GM08714 (cell line): ENCODE data around the gene FNDC3A.

Source experiments
- H3K4me3 ChIP-seq: fragments of 200-500 bp; sonication (Bioruptor generic); 2 replicates; pipeline ENCODE4 v1.5.1; 2014; ENCODE audit warnings: mild to moderate bottlenecking, low read length, inconsistent platforms
- ZNF274 ChIP-seq: IDR thresholded peaks from 2 replicates; pipeline ENCODE4 v1.6.1; 2012; ENCODE audit warnings: mild to moderate bottlenecking, low read depth, low read length

The FNDC3A gene

GRCh38 chr13:49217962-49218492 lies 242.3 kb downstream of the FNDC3A start:
- H3K4me3 ChIP-seq = no peak overlapping the region
- TF ChIP-seq ZNF274 = no peak

- no peak overlapping the region for H3K4me3 ChIP-seq
- no peak for TF ChIP-seq ZNF274
These were observed 242.9 kb downstream of the FNDC3A start for GRCh38 chr13:49218493-49219051.

GRCh38 chr13:49219647-49220035 lies 243.9 kb downstream of the FNDC3A start:
- peak overlapping the region; percentile 9; the same call in 1 of the 2 replicates for H3K4me3 ChIP-seq

GRCh38 chr13:49220036-49220855 lies 244.5 kb downstream of the FNDC3A start, which contains the start of gene MLNR:
Gene MLNR, plus strand, starts transcription at chr13:49220338. Its CDS starts 0 bp downstream, at chr13:49220338.
- peak within 1 kb of the TSS; percentile 9; the same call in 1 of the 2 replicates for H3K4me3 ChIP-seq
- TF ChIP-seq ZNF274 = no peak

More at GRCh38 chr13:49219647-49220035, 243.9 kb downstream of the FNDC3A start:
- no peak for TF ChIP-seq ZNF274

GRCh38 chr13:49220856-49221589 lies 245.3 kb downstream of the FNDC3A start:
- H3K4me3 ChIP-seq = no peak overlapping the region; the same call in 1 of the 2 replicates
- TF ChIP-seq ZNF274 = no peak

GRCh38 chr13:49221590-49221965 lies 245.9 kb downstream of the FNDC3A start:
- TF ChIP-seq ZNF274 = no peak
- no peak overlapping the region for H3K4me3 ChIP-seq

GRCh38 chr13:49225223-49226042 lies 249.7 kb downstream of the FNDC3A start:
- no peak overlapping the region for H3K4me3 ChIP-seq
- no peak for TF ChIP-seq ZNF274

- no peak overlapping the region for H3K4me3 ChIP-seq
- TF ChIP-seq ZNF274 = no peak
These were observed 250.9 kb downstream of the FNDC3A start for GRCh38 chr13:49226613-49227012.

GRCh38 chr13:49234741-49235140 lies 259.0 kb downstream of the FNDC3A start:
- H3K4me3 ChIP-seq = no peak overlapping the region
- TF ChIP-seq ZNF274 = no peak

GRCh38 chr13:49235856-49236431 lies 260.2 kb downstream of the FNDC3A start:
- TF ChIP-seq ZNF274 = no peak
- H3K4me3 ChIP-seq = no peak overlapping the region

- TF ChIP-seq ZNF274 = no peak
These were observed 262.9 kb downstream of the FNDC3A start for GRCh38 chr13:49238621-49239020.

GRCh38 chr13:49240017-49240416 lies 264.3 kb downstream of the FNDC3A start:
- no peak overlapping the region for H3K4me3 ChIP-seq
- no peak for TF ChIP-seq ZNF274

More at GRCh38 chr13:49238621-49239020, 262.9 kb downstream of the FNDC3A start:
- H3K4me3 ChIP-seq = no peak overlapping the region

GRCh38 chr13:49241296-49241695 lies 265.6 kb downstream of the FNDC3A start:
- TF ChIP-seq ZNF274 = no peak
- H3K4me3 ChIP-seq = no peak overlapping the region
